KMS-11 (cell line): ENCODE data around the gene EFCAB11.
"Not testable (repeated sequence)": the region's sequence is repeated elsewhere in the genome, so short reads cannot be mapped to it uniquely, and the experiment has no call there.

Experiments used
- H2AFZ ChIP-seq: fragments of 200-600 bp; sonication (generic); 2 replicates; pipeline ENCODE4 v1.6.1; 2016; ENCODE audit warnings: antibody characterized with exemption, mixed run types, low read depth
- H3K27ac ChIP-seq: fragments of 200-600 bp; sonication (generic); 2 replicates; pipeline ENCODE4 v1.6.1; 2016; ENCODE audit warnings: mild to moderate bottlenecking, mixed run types
- H3K27me3 ChIP-seq: fragments of 200-600 bp; sonication (generic); 2 replicates; pipeline ENCODE4 v1.6.1; 2017; ENCODE audit warnings: mild to moderate bottlenecking, low read depth, mixed run types, moderate library complexity; ENCODE audit not compliant: insufficient read depth
- H3K36me3 ChIP-seq: fragments of 200-600 bp; sonication (generic); 2 replicates; pipeline ENCODE4 v1.6.1; 2017; ENCODE audit warnings: mild to moderate bottlenecking, mixed run types; ENCODE audit not compliant: insufficient read depth
- H3K4me1 ChIP-seq: fragments of 200-600 bp; sonication (generic); 2 replicates; pipeline ENCODE4 v1.6.1; 2016; ENCODE audit warnings: mild to moderate bottlenecking, low read depth, mixed run types; ENCODE audit not compliant: poor library complexity, severe bottlenecking
- H3K4me2 ChIP-seq: fragments of 200-600 bp; sonication (generic); 2 replicates; pipeline ENCODE4 v1.7.0; 2016; ENCODE audit warnings: mild to moderate bottlenecking, mixed run types
- H3K4me3 ChIP-seq: fragments of 200-600 bp; sonication (generic); IDR thresholded peaks from 2 replicates; pipeline ENCODE4 v1.6.1; 2017; ENCODE audit warnings: low read depth, low read length, mixed read lengths; ENCODE audit not compliant: insufficient read depth
- H3K79me2 ChIP-seq: fragments of 200-600 bp; sonication (generic); 2 replicates; pipeline ENCODE4 v1.6.1; 2016; ENCODE audit warnings: low read depth, mixed run types; ENCODE audit not compliant: insufficient read depth
- H3K9ac ChIP-seq: fragments of 200-600 bp; sonication (generic); 2 replicates; pipeline ENCODE4 v1.6.1; 2016; ENCODE audit warnings: mild to moderate bottlenecking, mixed run types
- H4K20me1 ChIP-seq: fragments of 200-600 bp; sonication (generic); 2 replicates; pipeline ENCODE4 v1.6.1; 2016; ENCODE audit warnings: mild to moderate bottlenecking, mixed run types; ENCODE audit not compliant: insufficient read depth
- TF ChIP-seq, protein P1 (sequence below): fragments of 200-600 bp; sonication (generic); conservative IDR thresholded peaks from 2 replicates; pipeline ENCODE4 v1.6.1; 2017; ENCODE audit warnings: low read depth, mild to moderate bottlenecking, antibody characterized with exemption, low read length, moderate library complexity, mixed read lengths

Gene EFCAB11

DNA sequence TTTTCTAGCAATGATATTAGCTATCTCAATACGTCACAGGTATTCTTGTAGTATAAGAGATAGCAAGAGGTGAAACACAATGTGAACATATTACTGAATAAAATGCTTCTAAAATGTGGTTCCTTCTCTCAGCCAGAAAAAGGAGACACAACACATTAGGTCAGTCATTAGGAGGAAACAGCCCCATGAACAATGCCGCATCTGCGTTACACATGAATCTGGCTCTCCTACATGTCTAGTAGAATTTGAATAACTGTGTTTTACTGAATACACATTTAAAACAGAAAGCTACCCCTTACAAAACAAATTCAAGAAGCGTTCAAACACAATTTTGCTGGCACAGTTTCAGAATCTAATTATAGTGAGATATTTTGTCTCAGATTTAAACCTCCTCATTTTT is 51.6 kb downstream of the EFCAB11 start:
- no peak overlapping the region for H3K4me3 ChIP-seq
- H3K79me2 ChIP-seq: no peaks in the 10 kb centered on the region
- H3K36me3 ChIP-seq: no peaks in the 10 kb centered on the region
- no peaks in the 10 kb centered on the region for H3K4me1 ChIP-seq
- H4K20me1 ChIP-seq: no peaks in the 10 kb centered on the region
- no peak overlapping the region for H3K9ac ChIP-seq
- no peak overlapping the region for H3K4me2 ChIP-seq
- H3K27ac ChIP-seq: no peak overlapping the region
- H2AFZ ChIP-seq: no peak overlapping the region
- TF ChIP-seq, protein P1, sequence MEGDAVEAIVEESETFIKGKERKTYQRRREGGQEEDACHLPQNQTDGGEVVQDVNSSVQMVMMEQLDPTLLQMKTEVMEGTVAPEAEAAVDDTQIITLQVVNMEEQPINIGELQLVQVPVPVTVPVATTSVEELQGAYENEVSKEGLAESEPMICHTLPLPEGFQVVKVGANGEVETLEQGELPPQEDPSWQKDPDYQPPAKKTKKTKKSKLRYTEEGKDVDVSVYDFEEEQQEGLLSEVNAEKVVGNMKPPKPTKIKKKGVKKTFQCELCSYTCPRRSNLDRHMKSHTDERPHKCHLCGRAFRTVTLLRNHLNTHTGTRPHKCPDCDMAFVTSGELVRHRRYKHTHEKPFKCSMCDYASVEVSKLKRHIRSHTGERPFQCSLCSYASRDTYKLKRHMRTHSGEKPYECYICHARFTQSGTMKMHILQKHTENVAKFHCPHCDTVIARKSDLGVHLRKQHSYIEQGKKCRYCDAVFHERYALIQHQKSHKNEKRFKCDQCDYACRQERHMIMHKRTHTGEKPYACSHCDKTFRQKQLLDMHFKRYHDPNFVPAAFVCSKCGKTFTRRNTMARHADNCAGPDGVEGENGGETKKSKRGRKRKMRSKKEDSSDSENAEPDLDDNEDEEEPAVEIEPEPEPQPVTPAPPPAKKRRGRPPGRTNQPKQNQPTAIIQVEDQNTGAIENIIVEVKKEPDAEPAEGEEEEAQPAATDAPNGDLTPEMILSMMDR: no peak
- no peaks in the 10 kb centered on the region for H3K27me3 ChIP-seq

DNA sequence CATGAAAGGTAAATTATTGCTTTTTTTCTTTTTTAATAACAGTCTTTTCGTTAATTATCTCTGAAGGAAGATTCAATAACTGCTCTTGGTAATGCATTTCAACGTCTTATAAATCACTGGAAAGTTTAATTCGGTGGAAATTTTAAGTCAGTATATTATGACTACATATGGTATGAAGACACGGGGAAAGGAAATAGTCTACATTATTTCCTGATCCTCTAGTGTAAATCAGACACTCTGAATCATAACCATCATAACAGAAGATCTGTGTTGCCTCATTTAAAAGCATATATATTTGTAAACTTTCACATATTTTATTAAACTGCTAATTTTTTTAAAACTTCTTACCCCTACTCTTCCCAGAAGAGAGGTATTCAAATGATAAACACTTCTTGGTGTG is 53.7 kb downstream of the EFCAB11 start:
- H3K4me3 ChIP-seq: no peak overlapping the region
- no peaks in the 10 kb centered on the region for H3K36me3 ChIP-seq
- H3K4me2 ChIP-seq: no peak overlapping the region
- no peaks in the 10 kb centered on the region for H3K27me3 ChIP-seq
- TF ChIP-seq, protein P1: no peak
- no peak overlapping the region for H2AFZ ChIP-seq
- H4K20me1 ChIP-seq: no peaks in the 10 kb centered on the region
- H3K4me1 ChIP-seq: no peaks in the 10 kb centered on the region
- no peak overlapping the region for H3K27ac ChIP-seq
- no peaks in the 10 kb centered on the region for H3K79me2 ChIP-seq
- H3K9ac ChIP-seq: no peak overlapping the region

DNA sequence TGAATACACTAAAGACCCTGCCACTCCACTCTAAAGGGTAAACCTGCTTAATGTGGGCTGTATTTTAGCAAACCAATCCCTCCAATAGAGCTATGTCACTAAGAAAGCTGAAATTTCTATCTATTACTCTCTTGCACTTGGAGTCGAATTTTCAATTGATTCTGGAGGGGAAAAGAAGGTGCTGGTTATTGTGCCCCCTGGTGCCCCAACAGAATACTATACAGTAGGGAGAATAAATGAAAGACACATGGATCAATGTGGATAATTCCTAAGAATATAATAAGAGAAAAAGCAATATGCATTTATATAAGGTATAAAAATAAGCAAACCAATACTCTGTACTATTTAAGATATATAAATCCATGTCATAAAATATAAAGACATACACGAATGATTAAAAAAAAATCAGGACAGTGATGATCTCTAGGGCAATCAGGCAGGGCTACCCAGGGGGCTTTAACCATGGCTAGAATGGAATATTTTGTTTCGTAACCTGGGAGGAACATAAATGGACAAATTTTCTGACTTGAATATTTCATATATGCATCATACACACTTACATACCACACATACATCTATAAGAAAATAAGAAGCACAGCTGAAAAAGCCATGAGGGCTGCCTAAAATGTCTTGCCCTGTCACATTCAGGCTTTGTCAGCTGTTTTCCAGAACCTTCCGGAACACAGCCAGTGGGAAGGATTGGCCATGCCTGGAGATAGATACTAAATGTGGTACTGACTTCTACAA is 54.4 kb downstream of the EFCAB11 start:
- no peaks in the 10 kb centered on the region for H4K20me1 ChIP-seq
- TF ChIP-seq, protein P1: peak; percentile 45; the same call in 1 of the 2 replicates
- H2AFZ ChIP-seq: no peak overlapping the region
- no peaks in the 10 kb centered on the region for H3K36me3 ChIP-seq
- H3K9ac ChIP-seq: no peak overlapping the region
- H3K4me1 ChIP-seq: no peaks in the 10 kb centered on the region
- no peaks in the 10 kb centered on the region for H3K27me3 ChIP-seq
- H3K4me3 ChIP-seq: no peak overlapping the region
- H3K79me2 ChIP-seq: no peaks in the 10 kb centered on the region
- H3K27ac ChIP-seq: no peak overlapping the region
- H3K4me2 ChIP-seq: no peak overlapping the region

DNA sequence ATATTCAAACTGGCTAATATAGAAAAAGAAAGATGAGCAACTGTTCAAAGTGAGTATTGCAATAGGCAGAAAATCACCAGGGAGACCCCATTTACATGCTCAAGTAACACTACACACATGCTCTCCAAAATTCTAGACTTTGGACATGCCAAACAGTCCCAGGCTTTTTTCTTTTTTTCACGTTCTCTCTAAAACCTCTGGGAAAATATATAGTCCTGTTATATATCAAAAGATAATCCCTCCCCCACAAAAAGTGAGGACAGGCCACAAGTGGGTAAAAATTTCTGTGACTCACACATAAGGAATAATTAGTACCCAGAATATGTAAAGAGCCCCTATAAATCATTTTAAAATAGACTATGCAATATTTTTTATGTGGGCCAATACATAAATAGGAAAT is 55.2 kb downstream of the EFCAB11 start:
- Histone ChIP-seq H3K27ac (no peak overlapping the region), H3K4me1 (no peaks in the 10 kb centered on the region), H4K20me1 (no peaks in the 10 kb centered on the region), H3K9ac (no peak overlapping the region), H2AFZ (no peak overlapping the region), H3K4me3 (no peak overlapping the region), H3K36me3 (no peaks in the 10 kb centered on the region), H3K79me2 (no peaks in the 10 kb centered on the region), H3K27me3 (no peaks in the 10 kb centered on the region), H3K4me2 (no peak overlapping the region)
- TF ChIP-seq, protein P1: no peak

DNA sequence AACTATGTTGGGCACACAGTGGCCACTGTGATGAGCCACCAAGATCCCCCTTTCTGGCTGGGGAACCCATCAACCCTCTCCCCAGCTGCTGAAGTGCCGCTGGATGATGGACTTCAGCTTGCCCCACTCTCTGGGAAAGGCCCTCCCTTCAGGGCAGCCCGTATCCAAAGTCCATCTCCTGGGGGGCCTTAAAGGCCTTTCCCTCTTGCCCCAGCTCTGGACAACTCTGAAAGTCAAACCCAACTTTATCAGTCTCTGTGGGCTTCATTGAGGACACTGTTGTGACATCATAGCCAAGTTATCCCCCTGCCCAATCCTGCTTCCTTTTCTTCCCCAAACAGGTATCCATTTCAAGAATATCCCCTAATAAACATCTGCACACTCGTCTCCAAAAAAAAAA is 61.1 kb downstream of the EFCAB11 start:
- not testable (repeated sequence) for H3K27me3 ChIP-seq, H3K79me2 ChIP-seq, H3K4me1 ChIP-seq, H3K9ac ChIP-seq, H3K4me2 ChIP-seq, H3K4me3 ChIP-seq, H3K36me3 ChIP-seq, H3K27ac ChIP-seq, H4K20me1 ChIP-seq, H2AFZ ChIP-seq
